Measurements from ENCODE around the gene TBC1D8.

GRCh38 chr2:101058386-101058785 is 92.8 kb downstream of the TBC1D8 start:
- no peak for TF ChIP-seq CTCF (IDR thresholded peaks at IDR 0.05)
- TF ChIP-seq POLR2A (IDR thresholded peaks at IDR 0.05) = no peak
